Right lobe of liver (tissue), 4 donors: ENCODE measurements around the gene HTD2.

Experiments used
- POLR2A ChIP-seq: fragments of 450-650 bp; IDR thresholded peaks from one replicate; pipeline ENCODE4 v1.6.1; 2017; ENCODE audit warnings: antibody characterized with exemption, mild to moderate bottlenecking
- TF ChIP-seq, protein P1 (sequence below), 4 donors: fragments of 200-600 bp in 3 of 4; fragments of 450-650 bp in 1 of 4; IDR thresholded peaks; one replicate each; pipeline versions ENCODE4 v1.5.1 to v1.8.0; 2016 to 2022; ENCODE audit warnings: antibody characterized with exemption in 4 of 4, mild to moderate bottlenecking in 2 of 4
- donor health status: DM: no; HTN: no; CAD: no.
- donor health status: DM: no; HTN: no; CAD: no.
- donor health status: DM: no; HTN: yes; CAD: no.

GRCh38 chr3:58260733-58261132, 45.6 kb upstream of the HTD2 start:
- TF ChIP-seq, protein P1, sequence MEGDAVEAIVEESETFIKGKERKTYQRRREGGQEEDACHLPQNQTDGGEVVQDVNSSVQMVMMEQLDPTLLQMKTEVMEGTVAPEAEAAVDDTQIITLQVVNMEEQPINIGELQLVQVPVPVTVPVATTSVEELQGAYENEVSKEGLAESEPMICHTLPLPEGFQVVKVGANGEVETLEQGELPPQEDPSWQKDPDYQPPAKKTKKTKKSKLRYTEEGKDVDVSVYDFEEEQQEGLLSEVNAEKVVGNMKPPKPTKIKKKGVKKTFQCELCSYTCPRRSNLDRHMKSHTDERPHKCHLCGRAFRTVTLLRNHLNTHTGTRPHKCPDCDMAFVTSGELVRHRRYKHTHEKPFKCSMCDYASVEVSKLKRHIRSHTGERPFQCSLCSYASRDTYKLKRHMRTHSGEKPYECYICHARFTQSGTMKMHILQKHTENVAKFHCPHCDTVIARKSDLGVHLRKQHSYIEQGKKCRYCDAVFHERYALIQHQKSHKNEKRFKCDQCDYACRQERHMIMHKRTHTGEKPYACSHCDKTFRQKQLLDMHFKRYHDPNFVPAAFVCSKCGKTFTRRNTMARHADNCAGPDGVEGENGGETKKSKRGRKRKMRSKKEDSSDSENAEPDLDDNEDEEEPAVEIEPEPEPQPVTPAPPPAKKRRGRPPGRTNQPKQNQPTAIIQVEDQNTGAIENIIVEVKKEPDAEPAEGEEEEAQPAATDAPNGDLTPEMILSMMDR (IDR thresholded peaks at IDR 0.05), result no peak
- TF ChIP-seq POLR2A, result no peak
